ENCODE data around the gene MAST3.

DNA sequence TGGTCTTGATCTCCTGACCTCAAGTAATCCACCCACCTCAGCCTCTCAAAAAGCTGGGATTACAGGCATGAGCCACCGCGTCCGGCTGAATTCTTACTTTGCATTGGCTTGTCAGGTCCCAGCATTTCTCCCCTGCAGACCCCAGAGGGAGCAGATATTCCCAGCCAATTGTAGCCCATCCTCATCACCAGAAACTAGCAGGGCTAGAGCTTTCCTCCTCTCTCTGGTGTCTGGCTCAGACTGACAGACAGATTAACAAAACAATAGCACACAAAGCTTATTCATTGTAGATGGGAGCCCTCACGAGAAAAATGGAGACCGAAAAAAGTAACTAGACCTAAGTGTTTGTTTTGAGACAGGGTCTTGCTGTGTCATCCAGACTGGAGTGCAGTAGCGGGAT lies 88.0 kb downstream of the MAST3 start:
- TF ChIP-seq CTCF (IDR thresholded peaks at IDR 0.05) (no peak), POLR2A (IDR thresholded peaks at IDR 0.05) (no peak), POLR2AphosphoS5 (IDR thresholded peaks at IDR 0.05) (no peak)

All from transverse colon (tissue), 4 donors.